DND-41 (cell line): ENCODE measurements around the gene MTR.

Source experiments
- ATAC-seq: fragments of 200-7000 bp; cut with Tn5 transposase; 3 replicates; pipeline ENCODE4 v1.9.1; 2021; ENCODE audit warnings: low read depth; ENCODE audit not compliant: insufficient read depth
- DNase-seq: peaks from one replicate; pipeline ENCODE4 v3.0.0-alpha.2; 2020
- H2AFZ ChIP-seq: 2 replicates; pipeline ENCODE4 v1.6.0; 2012; ENCODE audit warnings: low read depth, low read length
- H3K27ac ChIP-seq: 2 replicates; pipeline ENCODE4 v1.5.1; 2012; ENCODE audit warnings: low read length, inconsistent platforms
- H3K27me3 ChIP-seq: fragments of 200-600 bp; sonication (generic); 2 replicates; pipeline ENCODE4 v1.6.0; 2012; ENCODE audit warnings: low read length, mild to moderate bottlenecking, inconsistent platforms; ENCODE audit not compliant: insufficient read depth, poor library complexity
- H3K36me3 ChIP-seq: 2 replicates; pipeline ENCODE4 v1.5.1; 2012; ENCODE audit warnings: low read length, inconsistent platforms; ENCODE audit not compliant: insufficient read depth
- H3K4me1 ChIP-seq: 2 replicates; pipeline ENCODE4 v1.5.1; 2012; ENCODE audit warnings: mild to moderate bottlenecking, low read length; ENCODE audit not compliant: insufficient read depth
- H3K4me2 ChIP-seq: 2 replicates; pipeline ENCODE4 v1.6.0; 2012; ENCODE audit warnings: mild to moderate bottlenecking, moderate library complexity, low read length, inconsistent platforms; ENCODE audit not compliant: insufficient read depth
- H3K4me3 ChIP-seq, 2 experiments: fragments of 200-600 bp in 1 of 2; shearing (Covaris generic) in 1 of 2; 2 replicates each; pipeline ENCODE4 v1.5.1; 2012 to 2016; ENCODE audit warnings: inconsistent platforms in 2 of 2, low read length in 2 of 2, mild to moderate bottlenecking in 2 of 2, low read depth in 1 of 2, moderate library complexity in 1 of 2
- H3K79me2 ChIP-seq: 2 replicates; pipeline ENCODE4 v1.6.0; 2012; ENCODE audit warnings: low read length, inconsistent platforms; ENCODE audit not compliant: insufficient read depth
- H3K9ac ChIP-seq: 2 replicates; pipeline ENCODE4 v1.6.0; 2012; ENCODE audit warnings: low read depth, mild to moderate bottlenecking, inconsistent platforms, low read length, moderate library complexity
- H3K9me3 ChIP-seq: 2 replicates; pipeline ENCODE4 v1.5.1; 2012; ENCODE audit warnings: low read length, moderate library complexity, mild to moderate bottlenecking, inconsistent platforms; ENCODE audit not compliant: insufficient read depth, severe bottlenecking
- H4K20me1 ChIP-seq: 2 replicates; pipeline ENCODE4 v1.6.0; 2012; ENCODE audit warnings: low read length; ENCODE audit not compliant: insufficient read depth
- CTCF ChIP-seq: IDR thresholded peaks from 2 replicates; pipeline ENCODE4 v1.5.1; 2012; ENCODE audit warnings: borderline replicate concordance, low read length, moderate library complexity, mild to moderate bottlenecking; ENCODE audit not compliant: poor library complexity, severe bottlenecking; ENCODE audit errors: extremely low read depth
- EZH2 ChIP-seq: IDR thresholded peaks from 3 replicates; pipeline ENCODE4 v1.6.1; 2012; ENCODE audit warnings: borderline replicate concordance, low read depth, mild to moderate bottlenecking, moderate library complexity, low read length, inconsistent platforms; ENCODE audit not compliant: severe bottlenecking

Gene MTR

DNA sequence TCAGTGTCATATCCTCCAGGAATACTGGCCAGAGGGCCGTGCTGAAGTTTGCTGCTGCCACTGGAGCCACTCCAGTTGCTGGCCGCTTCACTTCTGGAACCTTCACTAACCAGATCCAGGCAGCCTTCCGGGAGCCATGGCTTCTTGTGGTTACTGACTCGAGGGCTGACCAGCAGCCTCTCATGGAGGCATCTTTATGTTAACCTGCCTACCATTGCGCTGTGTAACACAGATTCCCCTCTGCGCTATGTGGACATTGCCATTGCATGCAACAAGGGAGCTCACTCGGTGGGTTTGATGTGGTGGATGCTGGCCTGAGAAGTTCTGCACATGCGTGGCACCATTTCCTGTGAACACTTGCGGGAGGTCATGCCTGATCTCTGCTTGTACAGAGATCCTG lies 24.8 kb downstream of the MTR start:
- Histone ChIP-seq H3K27ac (no peak overlapping the region), H3K79me2 (0 out of 2 replicates have a peak, but pooled peaks cover 5% of the 10 kb centered on the region), H3K9ac (no peak overlapping the region), H3K27me3 (no peaks in the 10 kb centered on the region), H3K36me3 (peaks cover 76% of the 10 kb centered on the region), H3K4me2 (no peak overlapping the region), H3K4me1 (no peaks in the 10 kb centered on the region), H3K9me3 (no peaks in the 10 kb centered on the region), H2AFZ (no peak overlapping the region), H3K4me3 (no peak overlapping the region), H4K20me1 (no peaks in the 10 kb centered on the region)
- no peak for DNase-seq
- TF ChIP-seq EZH2 (no peak), CTCF (no peak)
- no peak for ATAC-seq

DNA sequence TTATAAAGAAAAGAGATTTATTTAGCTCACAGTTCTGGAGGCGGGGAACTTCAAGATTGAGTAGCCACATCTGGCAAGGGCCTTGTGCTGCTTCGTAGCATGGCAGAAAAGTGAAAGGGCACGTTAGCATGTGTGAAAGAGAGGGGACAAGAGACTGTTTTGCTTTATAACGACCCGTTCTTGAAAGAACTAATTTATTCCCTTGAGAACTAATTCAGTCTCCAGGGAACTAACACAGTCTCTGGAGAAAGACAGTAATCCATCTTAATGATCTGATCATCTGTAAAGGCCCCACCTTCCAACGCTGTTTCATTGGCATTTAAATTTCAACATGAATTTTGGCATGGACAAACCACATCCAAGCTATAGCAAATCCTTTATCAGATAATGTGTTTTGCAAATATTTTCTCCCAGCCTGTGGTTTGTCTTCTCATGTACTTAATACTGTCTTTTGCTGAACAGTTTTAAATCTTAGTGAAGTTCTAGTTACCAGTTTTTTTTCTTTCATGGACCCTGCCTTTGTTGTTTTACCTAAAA lies 26.1 kb downstream of the MTR start:
- Histone ChIP-seq H3K79me2 (0 out of 2 replicates have a peak, but pooled peaks cover 5% of the 10 kb centered on the region), H3K27me3 (no peaks in the 10 kb centered on the region), H3K9me3 (no peaks in the 10 kb centered on the region), H3K4me3 (no peak overlapping the region), H3K27ac (no peak overlapping the region), H3K9ac (no peak overlapping the region), H3K4me2 (no peak overlapping the region), H3K36me3 (peaks cover 74% of the 10 kb centered on the region), H3K4me1 (no peaks in the 10 kb centered on the region), H4K20me1 (no peaks in the 10 kb centered on the region), H2AFZ (no peak overlapping the region)
- no peak for ATAC-seq
- TF ChIP-seq CTCF: no peak
- TF ChIP-seq EZH2: no peak
- no peak for DNase-seq

DNA sequence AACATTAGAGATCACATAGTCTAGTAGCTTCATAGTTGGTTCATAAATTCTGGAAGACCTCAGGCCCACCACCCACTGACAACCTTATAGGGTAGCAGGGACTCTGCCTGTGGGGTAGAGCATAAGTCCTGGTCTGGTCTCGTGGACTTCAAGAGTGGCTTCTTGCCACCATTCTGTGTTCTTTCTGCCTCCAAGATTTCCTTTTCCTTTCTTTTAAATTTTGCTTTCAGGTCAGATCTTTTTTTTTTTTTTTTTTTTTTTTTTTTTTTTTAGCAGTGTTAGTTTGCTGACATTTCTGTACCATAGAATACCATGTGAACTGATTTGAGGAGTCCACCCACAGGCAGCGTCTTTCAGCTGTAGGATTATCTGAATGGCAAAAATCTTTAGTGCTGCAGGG lies 28.5 kb downstream of the MTR start:
- ATAC-seq: no peak
- Histone ChIP-seq H2AFZ (no peak overlapping the region), H3K36me3 (peaks cover 73% of the 10 kb centered on the region), H4K20me1 (no peaks in the 10 kb centered on the region), H3K9ac (no peak overlapping the region), H3K27ac (no peak overlapping the region), H3K4me2 (no peak overlapping the region), H3K4me3 (no peak overlapping the region), H3K9me3 (no peaks in the 10 kb centered on the region), H3K4me1 (no peaks in the 10 kb centered on the region), H3K79me2 (0 out of 2 replicates have a peak, but pooled peaks cover 5% of the 10 kb centered on the region), H3K27me3 (no peaks in the 10 kb centered on the region)
- DNase-seq: no peak
- no peak for TF ChIP-seq EZH2
- TF ChIP-seq CTCF: no peak
